Skin epidermis (tissue), 12 donors: Measurements from ENCODE around the gene PIAS2.
A peak's percentile ranks its signal among the peaks of the same experiment; 100 is the strongest.
"Not testable (repeated sequence)": the region's sequence is repeated elsewhere in the genome, so short reads cannot be mapped to it uniquely, and the experiment has no call there.

ENCODE experiments used
- H3K27ac ChIP-seq, 21 experiments: fragments of 200-600 bp; sonication (generic) in 11 of 21; one replicate each; pipeline ENCODE4 v1.5.0; 2020; ENCODE audit warnings: mild to moderate bottlenecking in 3 of 21, inconsistent platforms in 2 of 21, moderate library complexity in 2 of 21
- H3K4me3 ChIP-seq, 7 experiments: fragments of 200-600 bp; sonication (generic) in 2 of 7; one replicate each; pipeline ENCODE4 v1.5.0; 2020; ENCODE audit warnings: inconsistent platforms in 2 of 7, mild to moderate bottlenecking in 2 of 7, moderate library complexity in 1 of 7

PIAS2 gene

GRCh38 chr18:46917108-46917802 is at the start of gene PIAS2, which contains the start of gene KATNAL2:
TSS of gene PIAS2 (minus strand) at chr18:46917507. CDS start at chr18:46917345, 162 bp downstream.
TSS of gene KATNAL2 (plus strand) at chr18:46917602. CDS start at chr18:46946873, 29,271 bp downstream.
- H3K27ac ChIP-seq: peak within 1 kb of the TSS; percentile 72 to 91 (median 87)
- H3K4me3 ChIP-seq: peak within 1 kb of the TSS; percentile 59 to 82 (median 77)

GRCh38 chr18:46966266-46966665 is 49.0 kb upstream of the PIAS2 start:
- H3K4me3 ChIP-seq, H3K27ac ChIP-seq: not testable (repeated sequence)

- H3K4me3 ChIP-seq, H3K27ac ChIP-seq: not testable (repeated sequence)
Observed at GRCh38 chr18:46964579-46965293, 47.4 kb upstream of the PIAS2 start.

- not testable (repeated sequence) for H3K4me3 ChIP-seq, H3K27ac ChIP-seq
Observed at GRCh38 chr18:46963656-46964578, 46.6 kb upstream of the PIAS2 start.

GRCh38 chr18:46958209-46958608 is 40.9 kb upstream of the PIAS2 start:
- H3K4me3 ChIP-seq: no peak overlapping the region
- no peak overlapping the region for H3K27ac ChIP-seq

- no peak overlapping the region for H3K4me3 ChIP-seq
- H3K27ac ChIP-seq: no peak overlapping the region
Observed at GRCh38 chr18:46953195-46953594, 35.9 kb upstream of the PIAS2 start.

- H3K4me3 ChIP-seq: no peak overlapping the region
- no peak overlapping the region for H3K27ac ChIP-seq
Observed at GRCh38 chr18:46950064-46950656, 32.9 kb upstream of the PIAS2 start.

- Histone ChIP-seq H3K27ac (no peak overlapping the region), H3K4me3 (peak overlapping the region; percentile 37 to 53 (median 43))
Observed at GRCh38 chr18:46946656-46947282, 29.5 kb upstream of the PIAS2 start.

GRCh38 chr18:46942646-46943045 is 25.3 kb upstream of the PIAS2 start:
- Histone ChIP-seq H3K27ac (no peak overlapping the region), H3K4me3 (no peak overlapping the region)

- Histone ChIP-seq H3K4me3 (no peak overlapping the region), H3K27ac (no peak overlapping the region)
Observed at GRCh38 chr18:46939998-46940571, 22.8 kb upstream of the PIAS2 start.

GRCh38 chr18:46939337-46939963 is 22.1 kb upstream of the PIAS2 start:
- Histone ChIP-seq H3K4me3 (no peak overlapping the region), H3K27ac (no peak overlapping the region)

- Histone ChIP-seq H3K27ac (no peak overlapping the region), H3K4me3 (no peak overlapping the region)
Observed at GRCh38 chr18:46920653-46921052, 3.3 kb upstream of the PIAS2 start.

GRCh38 chr18:46920067-46920466 is 2.8 kb upstream of the PIAS2 start:
- H3K27ac ChIP-seq: no peak overlapping the region
- no peak overlapping the region for H3K4me3 ChIP-seq

- peak overlapping the region; percentile 72 to 91 (median 87) for H3K27ac ChIP-seq
- H3K4me3 ChIP-seq: peak overlapping the region; percentile 59 to 82 (median 77)
Observed at GRCh38 chr18:46917803-46918600, 695 bp upstream of the PIAS2 start.

- peak overlapping the region; percentile 59 to 82 (median 77) for H3K4me3 ChIP-seq
- peak overlapping the region; percentile 72 to 91 (median 87) for H3K27ac ChIP-seq
Observed at GRCh38 chr18:46916551-46917107, 678 bp downstream of the PIAS2 start.

- Histone ChIP-seq H3K27ac (peak overlapping the region in 12 of 21 experiments; percentile 78 to 91 (median 88)), H3K4me3 (peak overlapping the region; percentile 59 to 82 (median 77))
Observed at GRCh38 chr18:46915800-46916550, 1.3 kb downstream of the PIAS2 start.

GRCh38 chr18:46910856-46911255 is 6.5 kb downstream of the PIAS2 start:
- no peak overlapping the region for H3K4me3 ChIP-seq

More at GRCh38 chr18:46910856-46911255, 6.5 kb downstream of the PIAS2 start:
- no peak overlapping the region for H3K27ac ChIP-seq
